ENCODE measurements around the gene P3R3URF.

The P3R3URF gene

GRCh38 chr1:46190539-46190938, 14.3 kb upstream of the P3R3URF start:
- in situ Hi-C loops (cut with HindIII; ENCODE audit: low pct_unique_long_range_greater_than_20kb, low sequenced_read_pairs): no loop called here
- TF ChIP-seq JUND (IDR thresholded peaks at IDR 0.05; ENCODE audit: low read depth): no peak
- DNase-seq (ENCODE audit: low read depth in 1 of 2, low spot score in 1 of 2): no peak

- no peak for TF ChIP-seq JUND (IDR thresholded peaks at IDR 0.05; ENCODE audit: low read depth)
- peak in 1 of 2 experiments; percentile 67 for DNase-seq (ENCODE audit: low read depth in 1 of 2, low spot score in 1 of 2)
- in situ Hi-C loops (cut with HindIII; ENCODE audit: low pct_unique_long_range_greater_than_20kb, low sequenced_read_pairs): no loop called here
Observed at GRCh38 chr1:46188295-46189030, 12.2 kb upstream of the P3R3URF start.

- TF ChIP-seq JUND (IDR thresholded peaks at IDR 0.05; ENCODE audit: low read depth): no peak
- no peak for DNase-seq (ENCODE audit: low read depth in 1 of 2, low spot score in 1 of 2)
- in situ Hi-C loops (cut with HindIII; ENCODE audit: low pct_unique_long_range_greater_than_20kb, low sequenced_read_pairs): no loop called here
Observed at GRCh38 chr1:46187106-46187869, 11.0 kb upstream of the P3R3URF start.

GRCh38 chr1:46186076-46186475, 9.8 kb upstream of the P3R3URF start:
- DNase-seq (ENCODE audit: low read depth in 1 of 2, low spot score in 1 of 2): no peak
- TF ChIP-seq JUND (IDR thresholded peaks at IDR 0.05; ENCODE audit: low read depth): no peak
- in situ Hi-C loops (cut with HindIII; ENCODE audit: low pct_unique_long_range_greater_than_20kb, low sequenced_read_pairs): no loop called here

- in situ Hi-C loops (cut with HindIII; ENCODE audit: low pct_unique_long_range_greater_than_20kb, low sequenced_read_pairs): no loop called here
- TF ChIP-seq JUND (IDR thresholded peaks at IDR 0.05; ENCODE audit: low read depth): no peak
- no peak for DNase-seq (ENCODE audit: low read depth in 1 of 2, low spot score in 1 of 2)
Observed at GRCh38 chr1:46184920-46185658, 8.8 kb upstream of the P3R3URF start.

- in situ Hi-C loops (cut with HindIII; ENCODE audit: low pct_unique_long_range_greater_than_20kb, low sequenced_read_pairs): no loop called here
- DNase-seq (ENCODE audit: low read depth in 1 of 2, low spot score in 1 of 2): no peak
- TF ChIP-seq JUND (IDR thresholded peaks at IDR 0.05; ENCODE audit: low read depth): no peak
Observed at GRCh38 chr1:46183926-46184557, 7.8 kb upstream of the P3R3URF start.

- DNase-seq (ENCODE audit: low read depth in 1 of 2, low spot score in 1 of 2): peak; percentile 67 to 96
- in situ Hi-C loops (cut with HindIII; ENCODE audit: low pct_unique_long_range_greater_than_20kb, low sequenced_read_pairs): no loop called here
- peak; percentile 41 for TF ChIP-seq JUND (IDR thresholded peaks at IDR 0.05; ENCODE audit: low read depth)
Observed at GRCh38 chr1:46183079-46183847, 7.0 kb upstream of the P3R3URF start.

- peak in 1 of 2 experiments; percentile 67 for DNase-seq (ENCODE audit: low read depth in 1 of 2, low spot score in 1 of 2)
- in situ Hi-C loops (cut with HindIII; ENCODE audit: low pct_unique_long_range_greater_than_20kb, low sequenced_read_pairs): no loop called here
- TF ChIP-seq JUND (IDR thresholded peaks at IDR 0.05; ENCODE audit: low read depth): no peak
Observed at GRCh38 chr1:46181343-46182260, 5.3 kb upstream of the P3R3URF start.

- in situ Hi-C loops (cut with HindIII; ENCODE audit: low pct_unique_long_range_greater_than_20kb, low sequenced_read_pairs): no loop called here
- no peak for TF ChIP-seq JUND (IDR thresholded peaks at IDR 0.05; ENCODE audit: low read depth)
- peak in 1 of 2 experiments; percentile 55 for DNase-seq (ENCODE audit: low read depth in 1 of 2, low spot score in 1 of 2)
Observed at GRCh38 chr1:46180082-46180616, 3.9 kb upstream of the P3R3URF start.

GRCh38 chr1:46179138-46180081, 3.1 kb upstream of the P3R3URF start:
- peak; percentile 39 to 90 for DNase-seq (ENCODE audit: low read depth in 1 of 2, low spot score in 1 of 2)
- TF ChIP-seq JUND (IDR thresholded peaks at IDR 0.05; ENCODE audit: low read depth): no peak
- in situ Hi-C loops (cut with HindIII; ENCODE audit: low pct_unique_long_range_greater_than_20kb, low sequenced_read_pairs): no loop called here
